Ammon's horn (tissue), 1 donor: ENCODE results near the gene MEGF9.

Experiments
- DNase-seq: peaks from one replicate; pipeline ENCODE4 v3.0.0-alpha.2; 2016; ENCODE audit warnings: low spot score

Gene MEGF9

GRCh38 chr9:120730654-120731514, 16.6 kb upstream of the MEGF9 start:
- DNase-seq, result no peak

GRCh38 chr9:120729791-120730241, 15.5 kb upstream of the MEGF9 start:
- no peak for DNase-seq

GRCh38 chr9:120726484-120726883, 12.2 kb upstream of the MEGF9 start:
- no peak for DNase-seq

GRCh38 chr9:120725907-120726306, 11.6 kb upstream of the MEGF9 start:
- no peak for DNase-seq

GRCh38 chr9:120724757-120725400, 10.6 kb upstream of the MEGF9 start:
- no peak for DNase-seq

- DNase-seq, result no peak
These were observed 9.3 kb upstream of the MEGF9 start for GRCh38 chr9:120723565-120723964.

GRCh38 chr9:120720404-120720803, 6.1 kb upstream of the MEGF9 start:
- no peak for DNase-seq

GRCh38 chr9:120718316-120718715, 4.0 kb upstream of the MEGF9 start:
- no peak for DNase-seq

GRCh38 chr9:120717176-120717575, 2.9 kb upstream of the MEGF9 start:
- no peak for DNase-seq

GRCh38 chr9:120716483-120716882, 2.2 kb upstream of the MEGF9 start:
- DNase-seq, result no peak

- peak; percentile 38 for DNase-seq
These were observed 1.2 kb upstream of the MEGF9 start for GRCh38 chr9:120715389-120715924.

- DNase-seq, result no peak
These were observed 647 bp upstream of the MEGF9 start for GRCh38 chr9:120714846-120715388.

GRCh38 chr9:120713257-120714087, 798 bp downstream of the MEGF9 start:
- DNase-seq, result peak; percentile 38

- no peak for DNase-seq
These were observed 1.7 kb downstream of the MEGF9 start for GRCh38 chr9:120712539-120713031.

GRCh38 chr9:120711841-120712538, 2.3 kb downstream of the MEGF9 start:
- no peak for DNase-seq

- no peak for DNase-seq
These were observed 2.9 kb downstream of the MEGF9 start for GRCh38 chr9:120711354-120711753.

- peak; percentile 79 for DNase-seq
These were observed 3.9 kb downstream of the MEGF9 start for GRCh38 chr9:120710110-120710981.

- no peak for DNase-seq
These were observed 5.6 kb downstream of the MEGF9 start for GRCh38 chr9:120708526-120709224.

- no peak for DNase-seq
These were observed 7.1 kb downstream of the MEGF9 start for GRCh38 chr9:120707170-120707569.
